ENCODE measurements around the gene FSD1L.

GRCh38 chr9:105431424-105432246 lies 16.2 kb upstream of the FSD1L start:
- no peak for TF ChIP-seq POLR2A (IDR thresholded peaks at IDR 0.05)
- no peak for TF ChIP-seq CTCF (IDR thresholded peaks at IDR 0.05 in 4 of 5, conservative IDR thresholded peaks at IDR 0.05 in 1 of 5)
